Vagina (tissue), 2 donors: ENCODE results near the gene SMIM23. TPM values are rescaled to one million over a fixed set of nuclear protein-coding genes. Genes with fewer than 3 reads are reported as not detected.
"Not testable (repeated sequence)": the region's sequence is repeated elsewhere in the genome, so short reads cannot be mapped to it uniquely, and the experiment has no call there.

Experiments
- DNase-seq, 2 donors: peaks; one replicate each; pipeline ENCODE4 v3.0.0-alpha.2; 2017; ENCODE audit errors: extremely low spot score in 2 of 2
- H3K27ac ChIP-seq: fragments of 200-600 bp; sonication (generic); one replicate; pipeline ENCODE4 v1.5.1; 2019
- H3K27me3 ChIP-seq: fragments of 200-600 bp; sonication (generic); one replicate; pipeline ENCODE4 v1.5.1; 2019
- H3K36me3 ChIP-seq, 2 donors: fragments of 200-600 bp; sonication (generic); one replicate each; pipeline ENCODE4 v1.5.1; 2017 to 2019
- H3K4me1 ChIP-seq: fragments of 200-600 bp; sonication (generic); one replicate; pipeline ENCODE4 v1.5.1; 2019
- H3K4me3 ChIP-seq, 2 donors: fragments of 200-600 bp; sonication (generic); 1 replicate in 1 of 2; 2 replicates in 1 of 2; pipeline ENCODE4 v1.5.1; 2016 to 2019
- H3K9me3 ChIP-seq: fragments of 200-600 bp; sonication (generic); one replicate; pipeline ENCODE4 v1.5.1; 2019
- POLR2A ChIP-seq, 2 donors: fragments of 450-650 bp; IDR thresholded peaks; one replicate each; pipeline ENCODE4 v1.6.1; 2017; ENCODE audit warnings: antibody characterized with exemption in 2 of 2, mild to moderate bottlenecking in 2 of 2, moderate library complexity in 2 of 2
- POLR2AphosphoS5 ChIP-seq, 2 donors: sonication (generic); formaldehyde crosslinking; IDR thresholded peaks; one replicate each; pipeline ENCODE4 v1.9.0; 2017; ENCODE audit warnings: antibody characterized with exemption in 2 of 2, mild to moderate bottlenecking in 2 of 2, low read depth in 1 of 2; ENCODE audit not compliant: insufficient read depth in 1 of 2
- intact Hi-C: fragments of 100-400 bp; cut with DNase I; formaldehyde crosslinking; loops from one replicate; pipeline ENCODE4 v1.15.1; 2023
- total RNA-seq: library from RNA; depleted of rRNA; stranded (reverse); fragments of >200 nt; gene quantifications from one replicate; pipeline ENCODE4 v1.2.3, GENCODE V29; 2016
- TF ChIP-seq, protein P1 (sequence below), 3 experiments: fragments of 450-650 bp in 2 of 3; fragments of 200-600 bp in 1 of 3; sonication (generic) in 1 of 3; IDR thresholded peaks; one replicate each; pipeline ENCODE4 v1.5.1; 2017 to 2019; ENCODE audit warnings: antibody characterized with exemption in 3 of 3, mild to moderate bottlenecking in 2 of 3, moderate library complexity in 2 of 3

The SMIM23 gene
- total RNA-seq, 1 donor from 2014 or later, result not detected

DNA sequence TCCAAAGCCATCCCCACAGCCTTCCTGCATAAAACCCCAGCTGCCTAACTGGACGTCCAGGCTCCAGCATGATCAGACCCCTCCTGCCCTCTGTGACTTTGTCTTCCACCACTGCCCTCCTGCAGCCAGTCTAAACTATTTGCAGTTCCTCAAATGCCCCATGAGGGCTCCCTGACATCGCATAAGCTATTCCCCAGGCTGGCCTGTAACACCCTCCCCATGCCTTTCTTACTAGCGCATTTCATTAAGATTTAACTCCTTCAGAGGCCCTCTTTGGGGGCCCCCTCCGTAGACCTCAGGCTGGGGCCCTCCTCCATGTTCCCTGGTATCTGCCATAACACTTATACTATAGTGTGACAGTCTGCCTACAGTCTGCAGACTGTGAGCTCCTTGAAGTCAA is 15.5 kb upstream of the SMIM23 start:
- no peaks in the 10 kb centered on the region for H3K36me3 ChIP-seq
- intact Hi-C loops, result no loop called here

DNA sequence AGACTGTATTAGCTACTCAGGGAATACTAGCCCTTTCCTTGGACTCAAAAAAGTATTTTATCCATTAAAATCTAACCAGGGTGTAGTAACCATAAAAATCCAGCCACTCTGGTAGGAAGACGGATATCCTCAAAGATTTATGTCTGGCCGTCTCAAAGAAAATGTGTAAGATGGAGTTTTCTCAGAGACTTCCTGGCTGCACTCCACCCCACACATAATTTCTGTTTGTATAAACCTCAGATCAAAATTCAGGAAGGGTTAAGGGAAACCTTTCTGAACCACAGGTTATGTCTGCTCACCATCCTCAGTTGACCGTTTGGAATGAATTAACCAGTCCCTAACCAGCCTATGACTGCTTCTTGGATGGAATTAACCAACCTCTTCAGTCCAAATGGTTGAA is 13.8 kb upstream of the SMIM23 start:
- Histone ChIP-seq H3K4me3 (no peak overlapping the region), H3K9me3 (peaks cover 6% of the 10 kb centered on the region), H3K4me1 (no peaks in the 10 kb centered on the region), H3K27me3 (no peaks in the 10 kb centered on the region), H3K36me3 (no peaks in the 10 kb centered on the region), H3K27ac (no peak overlapping the region)
- intact Hi-C loops, result loop anchor here (2.0 kb wide), 1 partner anchor 39 kb away; no protein-coding TSS in a partner anchor
- DNase-seq, result no peak
- TF ChIP-seq, protein P1, sequence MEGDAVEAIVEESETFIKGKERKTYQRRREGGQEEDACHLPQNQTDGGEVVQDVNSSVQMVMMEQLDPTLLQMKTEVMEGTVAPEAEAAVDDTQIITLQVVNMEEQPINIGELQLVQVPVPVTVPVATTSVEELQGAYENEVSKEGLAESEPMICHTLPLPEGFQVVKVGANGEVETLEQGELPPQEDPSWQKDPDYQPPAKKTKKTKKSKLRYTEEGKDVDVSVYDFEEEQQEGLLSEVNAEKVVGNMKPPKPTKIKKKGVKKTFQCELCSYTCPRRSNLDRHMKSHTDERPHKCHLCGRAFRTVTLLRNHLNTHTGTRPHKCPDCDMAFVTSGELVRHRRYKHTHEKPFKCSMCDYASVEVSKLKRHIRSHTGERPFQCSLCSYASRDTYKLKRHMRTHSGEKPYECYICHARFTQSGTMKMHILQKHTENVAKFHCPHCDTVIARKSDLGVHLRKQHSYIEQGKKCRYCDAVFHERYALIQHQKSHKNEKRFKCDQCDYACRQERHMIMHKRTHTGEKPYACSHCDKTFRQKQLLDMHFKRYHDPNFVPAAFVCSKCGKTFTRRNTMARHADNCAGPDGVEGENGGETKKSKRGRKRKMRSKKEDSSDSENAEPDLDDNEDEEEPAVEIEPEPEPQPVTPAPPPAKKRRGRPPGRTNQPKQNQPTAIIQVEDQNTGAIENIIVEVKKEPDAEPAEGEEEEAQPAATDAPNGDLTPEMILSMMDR (IDR thresholded peaks at IDR 0.05), result no peak
- no peak for TF ChIP-seq POLR2A (IDR thresholded peaks at IDR 0.05)
- TF ChIP-seq POLR2AphosphoS5 (IDR thresholded peaks at IDR 0.05; ENCODE audit: insufficient read depth in 1 of 2, low read depth in 1 of 2), result no peak

More for the DNA sequence above, 15.5 kb upstream of the SMIM23 start:
- Histone ChIP-seq H3K27me3 (no peaks in the 10 kb centered on the region), H3K4me1 (no peaks in the 10 kb centered on the region), H3K27ac (no peak overlapping the region), H3K9me3 (peaks cover 6% of the 10 kb centered on the region), H3K4me3 (no peak overlapping the region)
- peak in 1 of 2 donors; percentile 52 for DNase-seq
- TF ChIP-seq POLR2AphosphoS5 (IDR thresholded peaks at IDR 0.05; ENCODE audit: insufficient read depth in 1 of 2, low read depth in 1 of 2), result no peak

DNA sequence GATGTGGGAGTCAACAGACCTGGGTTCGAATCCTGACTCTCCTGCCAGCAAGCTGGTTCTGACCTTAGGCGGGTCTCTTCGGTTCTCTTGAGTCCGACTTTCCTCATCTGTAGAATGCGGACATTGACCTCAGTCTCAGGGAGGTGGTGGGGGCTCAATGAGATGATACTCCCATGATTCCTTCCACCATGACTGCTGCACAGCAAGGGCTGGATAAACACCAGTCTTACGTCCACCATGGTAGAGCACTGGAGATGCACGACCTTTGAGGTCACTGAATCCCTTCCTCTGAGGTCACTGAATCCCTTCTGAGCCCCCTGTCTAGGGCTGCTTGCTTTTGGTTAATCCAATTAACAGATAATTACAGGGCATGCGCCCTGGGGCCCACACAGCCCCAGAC is 12.5 kb upstream of the SMIM23 start:
- Histone ChIP-seq H3K4me3 (no peak overlapping the region), H3K27ac (no peak overlapping the region), H3K36me3 (no peaks in the 10 kb centered on the region), H3K27me3 (no peaks in the 10 kb centered on the region), H3K4me1 (no peaks in the 10 kb centered on the region), H3K9me3 (no peaks in the 10 kb centered on the region)
- TF ChIP-seq, protein P1 (IDR thresholded peaks at IDR 0.05), result no peak
- no peak for TF ChIP-seq POLR2AphosphoS5 (IDR thresholded peaks at IDR 0.05; ENCODE audit: insufficient read depth in 1 of 2, low read depth in 1 of 2)
- peak in 1 of 2 donors; percentile 34 for DNase-seq
- intact Hi-C loops, result loop anchor here (2.0 kb wide), 1 partner anchor 40 kb away; no protein-coding TSS in a partner anchor

DNA sequence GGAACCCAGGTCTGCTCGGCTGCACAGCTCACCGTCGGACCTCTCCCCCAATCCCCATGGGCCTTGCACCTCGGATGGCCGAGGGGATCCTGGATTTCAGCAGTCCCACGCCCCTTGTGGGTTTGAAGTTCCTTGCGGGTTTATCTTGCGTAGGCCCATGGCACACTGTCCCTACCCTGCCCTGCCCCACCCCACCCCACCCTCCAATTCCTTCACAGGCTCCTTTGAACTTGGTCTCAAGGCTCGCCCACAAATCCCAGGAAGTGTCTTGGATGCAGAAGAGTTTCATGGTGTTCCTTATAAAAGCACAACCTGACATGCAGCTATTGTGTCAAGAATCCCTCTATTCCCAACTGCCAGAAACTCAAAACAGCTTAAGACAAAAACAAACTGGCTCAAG is 11.2 kb upstream of the SMIM23 start:
- Histone ChIP-seq H3K27ac (no peak overlapping the region), H3K9me3 (no peaks in the 10 kb centered on the region), H3K27me3 (no peaks in the 10 kb centered on the region), H3K4me1 (no peaks in the 10 kb centered on the region), H3K36me3 (no peaks in the 10 kb centered on the region), H3K4me3 (no peak overlapping the region)
- DNase-seq, result no peak
- intact Hi-C loops, result no loop called here
- TF ChIP-seq POLR2A (IDR thresholded peaks at IDR 0.05) (no peak), POLR2AphosphoS5 (IDR thresholded peaks at IDR 0.05; ENCODE audit: insufficient read depth in 1 of 2, low read depth in 1 of 2) (no peak)
- TF ChIP-seq, protein P1 (IDR thresholded peaks at IDR 0.05), result no peak

DNA sequence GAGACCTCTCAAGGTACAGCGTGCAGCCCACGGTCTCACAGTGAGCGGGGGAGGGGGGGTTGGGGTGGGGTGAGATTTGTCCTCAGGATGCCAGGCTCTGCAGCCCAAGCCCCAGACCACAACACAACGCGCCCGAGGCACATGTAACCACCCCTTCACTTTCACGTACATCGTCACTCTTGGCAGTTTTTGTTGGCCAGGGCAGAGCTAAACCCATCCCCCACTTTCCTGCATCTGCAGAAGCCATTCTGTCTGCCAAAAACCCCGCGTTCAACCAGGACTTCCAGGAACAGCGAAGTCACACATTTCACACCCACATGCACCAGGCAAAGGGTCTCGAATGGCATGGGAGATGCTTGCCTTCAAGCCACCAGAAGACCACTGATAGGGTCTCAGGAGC is 9.4 kb upstream of the SMIM23 start:
- no peak for DNase-seq
- Histone ChIP-seq H3K27me3 (no peaks in the 10 kb centered on the region), H3K9me3 (no peaks in the 10 kb centered on the region), H3K4me1 (no peaks in the 10 kb centered on the region), H3K4me3 (no peak overlapping the region), H3K36me3 (no peaks in the 10 kb centered on the region), H3K27ac (no peak overlapping the region)
- intact Hi-C loops, result no loop called here
- TF ChIP-seq POLR2AphosphoS5 (IDR thresholded peaks at IDR 0.05; ENCODE audit: insufficient read depth in 1 of 2, low read depth in 1 of 2), result no peak

DNA sequence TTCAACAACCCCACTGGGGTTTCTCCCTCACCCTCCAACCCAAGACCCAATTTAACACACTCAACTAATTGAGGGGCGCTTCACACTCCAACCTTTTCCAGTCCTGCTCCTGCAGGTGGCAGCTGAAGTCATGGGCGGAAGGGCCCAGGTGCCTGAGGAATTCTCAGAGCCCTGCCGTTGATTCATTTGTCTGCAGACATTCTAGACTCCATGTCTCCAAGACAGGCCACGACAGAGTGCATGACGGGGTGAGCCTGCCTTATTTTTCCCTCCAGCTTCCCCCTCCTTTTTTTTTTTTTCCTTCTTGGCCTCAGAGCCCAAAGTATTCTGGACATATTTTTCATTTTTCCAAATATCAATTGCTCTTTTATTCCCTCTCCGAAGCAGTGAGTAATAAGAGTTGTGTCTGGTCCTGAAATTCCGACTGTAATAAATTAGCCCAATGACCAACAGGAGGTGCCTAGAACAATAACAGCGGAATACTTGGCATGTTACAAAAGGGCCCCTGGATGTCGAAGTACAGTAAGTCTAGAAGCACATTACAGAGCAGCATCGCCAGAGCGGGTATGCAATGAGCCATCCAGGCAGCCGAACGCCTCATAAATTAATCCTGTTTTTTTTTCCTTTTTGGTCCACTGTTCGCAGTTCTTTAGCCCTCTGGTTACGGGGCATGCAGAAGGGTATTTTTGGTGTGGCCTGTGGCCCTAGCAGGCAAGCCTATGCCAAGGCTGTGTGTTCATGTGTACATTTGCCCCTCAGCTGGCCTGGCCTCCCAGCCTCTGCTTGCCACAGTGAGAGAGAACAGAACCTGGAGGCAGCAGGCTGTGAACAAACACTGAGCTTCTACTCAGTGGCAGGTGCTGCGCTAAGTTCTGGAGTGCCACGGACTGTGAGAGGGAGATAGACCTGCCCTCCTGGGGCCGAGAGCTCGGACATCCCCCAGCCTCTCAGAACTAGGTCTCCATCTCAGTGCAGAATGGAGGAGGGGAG is 8.6 kb upstream of the SMIM23 start:
- no peaks in the 10 kb centered on the region for H3K36me3 ChIP-seq
- no peaks in the 10 kb centered on the region for H3K4me1 ChIP-seq
- no peak overlapping the region for H3K4me3 ChIP-seq
- no peaks in the 10 kb centered on the region for H3K27me3 ChIP-seq
- H3K27ac ChIP-seq, result no peak overlapping the region
- H3K9me3 ChIP-seq, result no peaks in the 10 kb centered on the region
- intact Hi-C loops, result no loop called here
- TF ChIP-seq, protein P1 (IDR thresholded peaks at IDR 0.05), result no peak
- TF ChIP-seq POLR2A (IDR thresholded peaks at IDR 0.05) (no peak), POLR2AphosphoS5 (IDR thresholded peaks at IDR 0.05; ENCODE audit: insufficient read depth in 1 of 2, low read depth in 1 of 2) (no peak)
- DNase-seq, result no peak

DNA sequence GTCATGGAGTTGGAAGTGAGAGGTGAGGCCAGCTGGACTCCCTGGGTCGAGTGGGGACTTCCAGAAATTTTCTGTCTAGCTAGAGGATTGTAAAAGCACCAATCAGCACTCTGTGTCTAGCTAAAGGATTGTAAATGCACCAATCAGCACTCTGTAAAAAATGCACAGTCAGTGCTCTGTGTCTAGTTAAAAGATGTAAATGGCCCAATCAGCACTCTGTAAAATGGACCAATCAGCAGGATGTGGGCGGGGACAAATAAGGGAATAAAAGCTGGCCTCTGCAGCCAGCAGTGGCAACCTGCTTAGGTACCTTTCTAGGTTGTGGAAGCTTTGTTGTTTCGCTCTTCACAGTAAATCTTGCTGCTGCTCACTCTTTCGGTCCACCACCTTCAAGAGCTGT is 3.9 kb upstream of the SMIM23 start:
- H3K9me3 ChIP-seq, H3K4me1 ChIP-seq, H3K27ac ChIP-seq, H3K27me3 ChIP-seq, H3K36me3 ChIP-seq, H3K4me3 ChIP-seq, intact Hi-C loops, DNase-seq: not testable (repeated sequence)
